Measurements from ENCODE around the gene DISC1.

DISC1 gene

DNA sequence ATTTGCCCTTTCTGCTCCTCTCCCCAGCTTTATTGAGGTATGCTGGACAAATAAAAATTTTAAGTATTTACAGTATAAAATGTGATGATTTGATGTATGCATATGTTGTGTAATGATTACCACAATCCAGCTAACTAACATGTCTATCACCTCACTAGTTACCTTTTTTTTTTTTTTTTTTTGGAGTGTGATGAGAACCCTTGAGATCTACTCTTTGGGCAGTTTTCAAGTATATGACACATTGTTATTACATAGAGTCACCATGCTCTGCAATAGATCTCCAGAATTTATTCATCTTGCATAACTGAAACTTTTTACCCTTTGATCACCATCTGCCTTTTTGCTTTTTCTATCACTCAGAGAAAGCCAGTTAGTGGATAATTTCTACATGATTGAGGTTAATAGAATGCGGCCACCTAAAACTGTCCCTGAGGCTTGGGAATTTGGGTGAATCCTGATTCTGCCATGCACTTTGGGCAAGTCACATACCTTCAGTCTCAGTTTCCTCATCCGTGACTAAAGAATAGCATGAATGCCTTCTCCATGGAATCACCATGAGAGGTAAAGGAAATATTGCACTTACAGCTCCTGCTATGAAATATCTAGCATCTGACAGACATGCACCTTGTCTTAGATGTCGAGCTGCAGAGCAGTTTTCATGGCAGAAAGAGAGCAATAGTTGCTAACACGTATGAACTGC, 295.2 kb downstream of the DISC1 start:
- no peak for DNase-seq

GRCh38 chr1:231923491-231924041, 297.0 kb downstream of the DISC1 start:
- peak in 19 of 58 donors; percentile 6 to 56 (median 23) for DNase-seq

GRCh38 chr1:231924180-231924579, 297.6 kb downstream of the DISC1 start:
- DNase-seq: peak in 8 of 58 donors; percentile 4 to 47 (median 14)

DNA sequence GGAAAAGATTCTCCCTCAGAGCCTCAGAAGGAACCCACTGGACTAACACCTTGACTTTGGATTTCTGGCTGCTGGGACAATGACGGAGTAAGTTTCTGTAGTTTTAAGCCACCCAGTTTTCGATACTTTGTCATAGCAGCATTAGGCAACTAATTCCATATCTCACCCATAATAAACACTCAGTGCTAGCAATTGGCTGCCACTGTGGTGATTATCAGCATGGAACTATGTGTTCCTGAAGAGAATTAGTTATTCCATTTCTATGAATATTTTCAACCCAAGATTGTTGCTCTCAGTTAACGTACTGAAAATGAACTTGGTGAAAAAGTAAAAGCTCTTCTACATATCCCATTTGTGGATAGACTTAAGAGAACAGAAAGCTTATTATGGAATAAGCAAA, 299.3 kb downstream of the DISC1 start:
- no peak for DNase-seq

GRCh38 chr1:231926340-231926739, 299.8 kb downstream of the DISC1 start:
- no peak for DNase-seq

GRCh38 chr1:231926933-231927332, 300.3 kb downstream of the DISC1 start:
- no peak for DNase-seq

DNA sequence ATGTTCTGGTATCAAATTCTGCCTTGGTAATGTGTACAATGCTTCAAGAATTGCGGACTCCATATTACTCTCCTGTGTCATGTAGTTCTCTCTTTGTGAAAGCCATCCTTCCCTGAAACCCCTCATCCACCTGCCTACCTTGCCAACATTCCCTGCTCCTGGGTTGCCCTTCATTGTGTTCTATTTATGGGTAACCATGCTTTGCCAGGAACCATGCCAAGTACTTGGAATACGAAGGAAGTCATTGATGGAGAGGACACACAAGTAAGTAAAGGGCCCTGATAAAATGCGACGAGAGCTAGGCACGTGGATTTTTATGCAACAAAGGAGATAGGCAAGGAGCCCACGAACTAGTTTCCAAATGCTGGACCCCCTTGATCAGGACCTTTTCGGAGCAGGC, 300.8 kb downstream of the DISC1 start:
- DNase-seq: no peak

DNA sequence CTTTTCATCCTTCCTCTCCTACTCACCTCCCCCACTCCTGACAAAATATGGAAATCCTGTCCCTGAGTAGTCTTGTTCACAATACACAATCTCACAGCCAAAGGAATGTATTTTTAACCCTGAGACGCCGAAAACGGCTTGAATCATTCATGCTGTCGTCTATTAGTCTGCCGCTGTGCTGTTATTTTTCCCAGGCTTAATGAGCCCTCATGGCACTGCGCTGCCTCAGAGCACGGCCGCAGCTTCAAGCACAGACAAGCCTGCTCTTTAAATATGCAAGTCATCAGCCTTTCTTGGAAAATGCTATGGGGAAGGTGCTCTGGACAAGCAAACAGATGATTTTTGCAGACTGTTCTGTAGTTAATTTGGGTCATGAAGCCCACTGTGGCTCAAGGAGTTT, 302.7 kb downstream of the DISC1 start:
- peak in 3 of 58 donors; percentile 2 to 13 (median 6) for DNase-seq

- DNase-seq: no peak
These were observed 303.8 kb downstream of the DISC1 start for GRCh38 chr1:231930257-231930947.

GRCh38 chr1:231931146-231931545, 304.6 kb downstream of the DISC1 start:
- no peak for DNase-seq

DNA sequence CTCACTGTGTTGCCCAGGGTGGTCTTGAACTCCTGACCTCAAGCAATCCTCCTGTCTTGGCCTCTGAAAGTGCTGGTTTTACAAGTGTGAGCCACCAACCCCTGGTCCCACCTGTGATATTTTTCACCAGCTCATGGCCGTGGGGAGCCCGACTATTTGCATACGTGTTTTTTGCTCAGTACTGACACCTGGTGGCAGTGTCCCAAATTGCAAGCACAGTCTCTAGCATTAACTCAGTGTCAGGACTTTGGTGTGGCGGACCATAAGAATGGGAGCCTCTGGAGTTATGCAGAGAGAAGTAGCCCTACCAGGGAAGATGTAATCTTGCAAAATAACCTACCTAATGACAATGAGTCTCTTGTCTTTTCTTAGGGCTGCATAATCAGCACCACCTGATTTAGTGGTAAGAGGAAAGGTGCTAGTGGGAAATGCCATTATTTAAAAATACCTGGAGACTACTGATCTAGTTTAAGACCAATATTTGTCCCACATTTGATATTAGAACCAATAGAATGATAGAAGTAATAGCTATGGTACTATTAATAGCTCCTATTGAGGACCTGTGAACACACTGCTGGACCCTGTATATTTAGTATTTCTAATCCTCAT, 305.4 kb downstream of the DISC1 start:
- DNase-seq: no peak

- no peak for DNase-seq
These were observed 307.4 kb downstream of the DISC1 start for GRCh38 chr1:231933711-231934626.

- DNase-seq: no peak
These were observed 308.2 kb downstream of the DISC1 start for GRCh38 chr1:231934797-231935196.

- DNase-seq: no peak
These were observed 309.3 kb downstream of the DISC1 start for GRCh38 chr1:231935856-231936255.

DNA sequence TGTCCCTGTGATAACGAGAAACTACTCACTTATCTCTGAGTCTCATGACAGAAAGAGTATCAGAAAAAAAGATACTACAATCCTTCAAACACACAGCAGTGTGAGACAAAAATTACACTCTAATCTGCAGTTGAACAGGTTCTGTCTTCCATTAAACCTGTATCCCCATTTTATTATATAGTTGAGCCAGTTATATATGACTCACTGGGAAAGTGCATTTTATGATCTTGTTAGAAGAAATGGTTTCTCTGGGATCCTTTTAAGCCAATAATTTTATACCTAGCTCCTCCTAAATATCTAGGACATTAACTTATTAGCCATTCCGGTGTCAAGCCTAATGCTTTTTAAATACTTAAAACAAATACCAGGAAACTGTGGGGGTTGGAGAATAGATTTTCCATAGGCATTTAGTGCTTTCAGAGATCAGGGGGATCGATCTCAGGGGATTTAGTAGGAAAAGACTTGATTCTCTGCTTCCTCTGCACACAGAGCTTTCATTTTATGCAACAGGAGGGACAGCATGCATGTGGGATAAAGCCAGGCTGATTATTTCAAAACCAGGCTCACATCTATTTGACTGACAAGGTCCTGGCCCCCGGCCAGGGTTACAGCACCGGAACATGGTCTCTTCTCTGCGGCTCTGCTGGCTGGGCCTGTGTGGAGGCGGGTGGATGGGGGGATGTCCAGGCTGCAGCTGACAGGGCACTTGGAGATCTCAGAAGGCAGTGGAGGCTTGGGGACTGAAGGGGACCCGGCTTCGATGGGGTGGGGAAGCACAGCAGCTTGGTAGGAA, 310.6 kb downstream of the DISC1 start:
- peak in 5 of 58 donors; percentile 4 to 58 (median 10) for DNase-seq

- no peak for DNase-seq
These were observed 311.6 kb downstream of the DISC1 start for GRCh38 chr1:231938211-231938610.

- no peak for DNase-seq
These were observed 312.1 kb downstream of the DISC1 start for GRCh38 chr1:231938711-231939110.

DNA sequence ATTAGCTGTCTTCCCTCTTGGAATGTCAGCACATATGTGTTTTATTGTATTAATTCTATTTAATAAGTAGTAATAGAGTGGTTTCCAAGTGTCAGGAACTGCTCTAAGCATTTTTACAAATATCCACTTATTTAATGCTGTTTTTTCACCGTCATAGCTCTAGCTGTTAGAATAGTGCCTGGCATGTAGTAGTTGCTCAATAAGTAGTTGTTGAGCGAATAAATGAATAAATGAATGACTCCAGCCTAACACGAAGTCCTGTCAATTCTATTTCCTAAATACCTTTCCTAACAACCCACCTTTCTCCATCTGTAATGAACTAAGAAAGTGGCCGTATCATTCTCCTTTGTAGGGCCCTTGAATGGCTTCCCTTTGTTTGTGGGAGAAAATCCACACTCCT, 312.5 kb downstream of the DISC1 start:
- no peak for DNase-seq

- no peak for DNase-seq
These were observed 313.5 kb downstream of the DISC1 start for GRCh38 chr1:231940116-231940515.

DNA sequence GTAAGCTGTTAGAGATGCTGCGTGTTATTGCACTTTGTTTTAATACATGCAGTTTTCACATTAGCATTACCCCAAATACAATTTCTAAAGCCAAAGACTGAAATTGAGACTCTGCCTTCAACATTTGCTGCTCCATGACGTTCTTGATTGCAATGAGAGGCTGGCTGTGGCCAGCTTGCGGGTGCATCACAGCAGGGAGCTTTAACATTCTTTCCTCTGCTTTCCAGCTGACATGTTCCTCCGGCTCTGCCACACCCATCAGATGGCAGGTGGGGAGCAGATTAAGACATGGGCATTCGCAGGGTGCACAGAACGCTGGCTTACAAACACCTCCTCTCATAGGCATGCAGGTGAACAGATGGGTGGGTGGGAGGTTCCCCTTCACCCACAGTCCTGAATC, 314.1 kb downstream of the DISC1 start:
- DNase-seq: no peak
